IPS-20b (cell line): Measurements from ENCODE around the gene GPR157.

Source experiments
- H3K27ac ChIP-seq: one replicate; pipeline ENCODE4 v1.5.1; 2013; ENCODE audit warnings: low read length
- H3K27me3 ChIP-seq: 2 replicates; pipeline ENCODE4 v1.6.1; 2013; ENCODE audit warnings: mild to moderate bottlenecking, low read length, inconsistent platforms; ENCODE audit not compliant: insufficient read depth
- H3K36me3 ChIP-seq: 2 replicates; pipeline ENCODE4 v1.6.1; 2013; ENCODE audit warnings: low read depth, mild to moderate bottlenecking, inconsistent platforms, low read length, moderate library complexity; ENCODE audit not compliant: insufficient read depth
- H3K4me1 ChIP-seq: 2 replicates; pipeline ENCODE4 v1.6.1; 2013; ENCODE audit warnings: mild to moderate bottlenecking, control low read depth, inconsistent platforms, low read length, moderate library complexity; ENCODE audit not compliant: insufficient read depth
- H3K4me3 ChIP-seq: 2 replicates; pipeline ENCODE4 v1.5.1; 2013; ENCODE audit warnings: mild to moderate bottlenecking, low read length, inconsistent platforms
- H3K9ac ChIP-seq: 2 replicates; pipeline ENCODE4 v1.6.1; 2013; ENCODE audit warnings: low read depth, mild to moderate bottlenecking, inconsistent platforms, low read length, moderate library complexity
- H3K9me3 ChIP-seq: 2 replicates; pipeline ENCODE4 v1.6.1; 2013; ENCODE audit warnings: mild to moderate bottlenecking, low read depth, low read length, inconsistent platforms; ENCODE audit not compliant: insufficient read depth

The GPR157 gene

GRCh38 chr1:9079988-9080704 lies 48.8 kb downstream of the GPR157 start:
- Histone ChIP-seq H3K4me1 (0 out of 2 replicates have a peak, but pooled peaks cover 4% of the 10 kb centered on the region), H3K4me3 (no peak overlapping the region), H3K36me3 (no peaks in the 10 kb centered on the region), H3K27me3 (no peaks in the 10 kb centered on the region), H3K27ac (no peak overlapping the region), H3K9ac (no peak overlapping the region), H3K9me3 (no peaks in the 10 kb centered on the region)

DNA sequence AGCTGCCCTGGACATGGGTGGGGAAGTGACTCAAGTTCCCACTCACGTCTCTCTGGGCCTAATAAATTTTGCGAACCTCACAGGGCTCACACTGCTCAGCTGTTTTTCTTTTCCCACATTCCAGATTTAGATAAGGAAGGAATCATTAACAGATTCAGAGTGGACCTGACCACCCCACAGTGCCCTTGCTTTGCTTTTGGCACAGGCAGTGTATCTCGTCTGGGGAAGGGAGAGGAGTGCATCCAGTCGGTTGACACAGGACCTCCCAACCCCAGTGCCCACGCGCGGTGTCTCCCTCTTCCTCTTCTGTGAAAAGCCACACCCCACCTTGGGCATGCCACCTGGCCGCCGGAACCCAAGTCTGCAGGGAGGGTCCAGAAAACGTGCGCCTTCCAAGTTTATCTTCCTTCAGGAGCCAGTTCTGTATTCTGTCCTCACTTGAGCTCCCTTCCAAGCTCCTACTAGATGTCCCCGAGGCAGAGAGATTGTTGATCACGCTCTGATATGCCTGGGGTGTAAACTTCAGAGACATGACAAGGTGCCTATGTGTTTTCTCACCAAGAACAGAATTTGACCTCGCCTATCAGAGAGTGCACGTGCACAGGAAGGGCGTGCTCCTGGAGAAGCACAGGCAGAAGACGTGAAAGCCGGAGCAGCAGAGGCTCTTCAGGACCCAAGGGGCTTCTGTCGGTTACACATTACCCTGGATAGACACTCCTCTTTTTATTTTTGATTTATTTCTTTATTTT lies 50.0 kb downstream of the GPR157 start:
- H3K36me3 ChIP-seq = no peaks in the 10 kb centered on the region
- 0 out of 2 replicates have a peak, but pooled peaks cover 4% of the 10 kb centered on the region for H3K4me1 ChIP-seq
- H3K9ac ChIP-seq = no peak overlapping the region
- H3K9me3 ChIP-seq = no peaks in the 10 kb centered on the region
- H3K27me3 ChIP-seq = no peaks in the 10 kb centered on the region
- no peak overlapping the region for H3K27ac ChIP-seq
- H3K4me3 ChIP-seq = no peak overlapping the region

DNA sequence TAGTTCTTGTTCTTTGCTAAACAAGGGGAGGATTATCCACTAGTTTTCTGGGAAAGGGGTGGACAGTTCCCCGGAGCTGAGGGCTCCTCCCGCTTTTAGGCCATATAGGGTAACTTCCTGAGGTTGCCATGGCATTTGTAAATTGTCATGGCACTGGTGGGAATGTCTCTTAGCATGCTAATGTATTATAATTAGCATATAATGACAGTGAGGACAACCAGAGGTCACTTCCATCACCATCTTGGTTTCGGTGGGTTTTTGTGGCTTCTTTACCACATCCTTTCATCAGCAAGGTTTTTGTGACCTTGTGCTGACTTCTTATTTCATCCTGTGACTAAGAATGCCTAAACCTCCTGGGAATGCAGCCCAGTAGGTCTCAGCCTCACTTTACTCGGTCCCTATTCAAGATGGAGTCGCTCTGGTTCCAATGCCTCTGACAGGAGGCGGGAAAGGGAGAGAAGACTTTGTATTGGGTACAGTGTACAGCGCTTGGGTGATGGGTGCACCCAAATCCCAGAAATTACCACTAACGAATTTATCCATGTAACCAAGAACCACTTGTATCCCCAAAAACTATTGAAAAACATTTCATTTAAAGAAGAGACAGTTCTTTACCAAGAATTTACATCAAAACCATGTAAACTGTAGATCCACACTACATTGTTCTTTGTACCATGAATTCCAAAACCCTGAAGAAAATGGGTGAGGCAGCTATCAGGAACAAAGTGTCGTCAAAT lies 50.7 kb downstream of the GPR157 start:
- H3K9ac ChIP-seq = no peak overlapping the region
- H3K4me1 ChIP-seq = 0 out of 2 replicates have a peak, but pooled peaks cover 4% of the 10 kb centered on the region
- no peak overlapping the region for H3K4me3 ChIP-seq
- no peak overlapping the region for H3K27ac ChIP-seq
- H3K9me3 ChIP-seq = no peaks in the 10 kb centered on the region
- no peaks in the 10 kb centered on the region for H3K27me3 ChIP-seq
- H3K36me3 ChIP-seq = no peaks in the 10 kb centered on the region

DNA sequence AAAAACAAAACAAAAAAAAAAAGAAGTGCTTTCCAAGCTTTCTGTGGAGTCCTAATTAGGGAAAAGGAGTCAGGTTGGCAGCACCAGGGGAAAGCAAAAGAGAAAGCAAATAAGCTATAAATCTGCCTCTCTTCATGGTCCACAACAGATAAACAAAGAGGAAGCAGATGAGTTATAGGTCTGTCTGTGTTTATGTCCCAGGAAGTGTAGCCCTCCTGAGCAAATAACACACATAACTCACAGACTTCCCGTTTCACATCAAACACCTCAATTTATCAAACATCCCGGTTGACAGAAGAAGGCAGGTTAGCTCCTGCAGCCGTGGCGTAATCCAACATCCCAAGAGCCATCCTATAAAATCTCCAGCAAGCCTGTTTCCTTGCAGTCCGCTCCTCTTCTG lies 53.9 kb downstream of the GPR157 start:
- Histone ChIP-seq H3K36me3 (no peaks in the 10 kb centered on the region), H3K9ac (no peak overlapping the region), H3K27ac (no peak overlapping the region), H3K27me3 (no peaks in the 10 kb centered on the region), H3K4me1 (no peaks in the 10 kb centered on the region), H3K9me3 (no peaks in the 10 kb centered on the region), H3K4me3 (no peak overlapping the region)

DNA sequence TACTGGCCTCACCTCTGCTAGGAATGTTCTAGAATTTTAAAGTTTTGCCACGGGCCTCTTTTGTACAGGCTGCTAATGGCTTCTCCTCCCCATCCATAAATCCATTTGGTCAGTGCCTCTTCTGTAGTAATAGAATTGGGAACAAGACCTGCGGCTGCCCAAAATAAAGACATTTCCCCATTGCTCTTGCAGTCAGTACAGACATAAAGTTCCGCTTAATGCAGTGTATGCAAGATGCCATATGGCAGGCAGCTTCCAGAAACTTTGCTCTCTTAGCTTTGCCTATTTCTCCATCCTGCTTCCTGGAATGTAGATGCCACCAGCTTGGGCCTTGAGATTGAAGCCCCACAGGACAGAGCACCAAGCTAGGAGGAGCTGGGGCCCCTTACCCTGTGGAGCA lies 55.8 kb downstream of the GPR157 start:
- Histone ChIP-seq H3K9ac (no peak overlapping the region), H3K9me3 (no peaks in the 10 kb centered on the region), H3K4me1 (no peaks in the 10 kb centered on the region), H3K27me3 (no peaks in the 10 kb centered on the region), H3K36me3 (no peaks in the 10 kb centered on the region), H3K27ac (no peak overlapping the region), H3K4me3 (no peak overlapping the region)

DNA sequence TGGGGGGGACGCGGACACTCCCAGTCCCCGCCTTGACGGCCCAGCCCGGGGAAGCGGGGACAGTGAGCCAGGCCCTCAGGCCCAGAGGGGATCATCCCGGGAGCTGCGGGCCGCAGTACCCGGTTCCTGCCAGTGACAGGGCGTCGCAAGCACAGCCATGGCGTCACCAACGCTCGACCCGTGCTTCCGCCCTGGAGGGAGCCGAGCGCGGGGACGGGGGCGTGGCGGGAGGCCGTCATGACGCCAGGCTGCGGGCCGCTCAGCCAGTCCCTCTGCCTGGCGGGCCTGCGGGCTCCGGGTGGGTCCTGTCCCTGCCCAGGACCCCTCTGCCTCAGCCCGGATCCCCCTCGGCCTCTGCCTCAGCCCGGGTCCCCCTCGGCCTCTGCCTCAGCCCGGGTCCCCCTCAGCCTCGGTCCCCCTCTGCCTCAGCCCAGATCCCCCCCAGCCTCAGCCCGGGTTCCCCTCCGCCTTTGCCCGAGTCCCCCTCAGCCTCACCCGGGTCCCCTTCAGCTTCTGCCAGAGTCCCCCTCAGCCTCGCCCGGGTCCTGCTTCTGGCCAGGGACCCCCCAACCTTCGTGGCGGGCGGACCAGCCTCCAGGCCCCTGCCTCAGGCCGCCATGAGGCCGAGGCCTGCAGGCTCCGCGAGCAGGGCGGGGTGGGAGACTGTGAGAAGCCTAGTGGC lies 57.2 kb downstream of the GPR157 start:
- no peaks in the 10 kb centered on the region for H3K9me3 ChIP-seq
- H3K4me1 ChIP-seq = no peaks in the 10 kb centered on the region
- H3K27me3 ChIP-seq = no peaks in the 10 kb centered on the region
- no peak overlapping the region for H3K27ac ChIP-seq
- no peak overlapping the region for H3K4me3 ChIP-seq
- no peaks in the 10 kb centered on the region for H3K36me3 ChIP-seq
- H3K9ac ChIP-seq = no peak overlapping the region

DNA sequence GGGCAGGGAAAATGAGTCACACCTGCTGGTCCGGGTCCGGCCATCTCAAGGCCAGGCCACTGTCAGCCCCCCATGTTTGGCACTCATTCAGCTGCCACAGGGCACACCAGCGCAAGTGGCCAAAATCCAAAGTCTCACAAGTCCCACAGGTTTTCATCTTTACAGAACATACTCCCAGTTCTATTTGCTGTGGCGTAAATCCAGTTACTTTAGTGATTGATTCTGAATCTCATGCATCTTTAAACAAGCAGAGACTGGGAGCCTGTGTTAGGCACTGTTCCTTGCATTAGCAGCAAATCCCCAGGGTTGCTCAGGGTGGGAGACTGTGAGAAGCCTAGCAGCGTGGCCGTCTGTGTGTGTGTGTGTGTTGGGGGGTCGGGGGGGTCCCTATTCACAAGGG lies 58.4 kb downstream of the GPR157 start:
- Histone ChIP-seq H3K27me3 (no peaks in the 10 kb centered on the region), H3K27ac (no peak overlapping the region), H3K4me1 (no peaks in the 10 kb centered on the region), H3K36me3 (no peaks in the 10 kb centered on the region), H3K9ac (no peak overlapping the region), H3K9me3 (no peaks in the 10 kb centered on the region), H3K4me3 (no peak overlapping the region)

DNA sequence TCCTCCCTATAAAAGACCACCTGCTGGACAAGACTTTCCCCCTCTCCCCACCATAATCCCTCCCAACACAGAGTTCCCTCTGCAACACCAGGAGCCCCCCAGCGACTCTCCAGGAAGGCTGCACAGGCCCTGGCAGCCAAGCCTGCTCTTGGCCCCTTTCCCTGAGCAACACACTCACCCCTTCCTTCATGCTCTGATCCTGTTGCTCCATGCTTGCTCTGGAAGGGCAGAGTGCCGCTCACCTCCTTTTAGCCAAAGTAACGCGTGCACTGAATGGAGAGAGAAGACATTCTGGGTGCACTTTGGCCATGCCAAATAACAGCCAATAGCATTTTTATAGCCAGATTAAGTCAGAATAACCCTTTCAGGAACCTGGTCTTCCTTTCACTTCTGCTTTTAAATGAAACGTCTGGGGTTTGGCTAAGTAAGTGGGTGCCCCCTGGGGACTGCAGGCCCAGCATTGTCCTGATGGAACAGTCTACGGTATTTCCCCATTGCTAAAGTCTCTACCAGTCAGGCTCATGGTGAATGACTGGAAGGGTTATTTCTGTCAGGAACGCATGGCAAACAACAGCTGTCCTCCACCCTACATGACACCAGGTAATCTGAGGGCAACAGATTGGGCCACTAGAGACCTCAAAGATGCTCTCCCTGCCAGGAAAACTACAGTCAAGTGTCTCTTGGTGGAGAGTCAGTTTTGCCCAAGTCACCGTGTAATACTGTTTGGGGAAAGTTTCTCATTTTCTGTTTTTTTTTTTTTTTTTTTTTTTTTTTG lies 59.4 kb downstream of the GPR157 start, which contains the start of gene SLC2A5:
Gene SLC2A5, minus strand, starts transcription at position 310 of the 775 bp plus-strand sequence. Its CDS starts 99 bp downstream, at position 211.
- Histone ChIP-seq H3K36me3 (no peaks in the 10 kb centered on the region), H3K27me3 (no peaks in the 10 kb centered on the region), H3K9me3 (no peaks in the 10 kb centered on the region), H3K4me3 (no peak within 1 kb of the TSS), H3K9ac (no peak within 1 kb of the TSS), H3K4me1 (no peaks in the 10 kb centered on the region), H3K27ac (no peak within 1 kb of the TSS)

- no peak overlapping the region for H3K27ac ChIP-seq
These were observed 59.9 kb downstream of the GPR157 start for GRCh38 chr1:9068981-9069325.

GRCh38 chr1:9066945-9067807 lies 61.7 kb downstream of the GPR157 start:
- Histone ChIP-seq H3K4me1 (no peaks in the 10 kb centered on the region), H3K27me3 (no peaks in the 10 kb centered on the region), H3K9ac (no peak overlapping the region)

More at GRCh38 chr1:9068981-9069325, 59.9 kb downstream of the GPR157 start:
- H3K4me3 ChIP-seq = no peak overlapping the region
- no peaks in the 10 kb centered on the region for H3K9me3 ChIP-seq
- H3K36me3 ChIP-seq = no peaks in the 10 kb centered on the region
- no peaks in the 10 kb centered on the region for H3K27me3 ChIP-seq
- H3K9ac ChIP-seq = no peak overlapping the region
- H3K4me1 ChIP-seq = no peaks in the 10 kb centered on the region

More at GRCh38 chr1:9066945-9067807, 61.7 kb downstream of the GPR157 start:
- Histone ChIP-seq H3K9me3 (no peaks in the 10 kb centered on the region), H3K36me3 (no peaks in the 10 kb centered on the region), H3K27ac (no peak overlapping the region), H3K4me3 (no peak overlapping the region)
